ENCODE data around the gene MADD.

Gene MADD

GRCh38 chr11:47259232-47259977 is 10.5 kb upstream of the MADD start:
- Mint-ChIP-seq H3K27me3 (no peaks in the 10 kb centered on the region), H3K27ac (no peak overlapping the region), H3K4me3 (no peak overlapping the region), H3K9me3 (no peaks in the 10 kb centered on the region), H3K36me3 (peaks cover 1% of the 10 kb centered on the region), H3K4me1 (peaks cover 5% of the 10 kb centered on the region)
- ATAC-seq (ENCODE audit: low read depth), result peak; percentile 59
- DNase-seq (ENCODE audit: low spot score in 2 of 2), result no peak

- Mint-ChIP-seq H3K4me1 (peaks cover 6% of the 10 kb centered on the region), H3K4me3 (no peak overlapping the region), H3K27me3 (no peaks in the 10 kb centered on the region), H3K9me3 (no peaks in the 10 kb centered on the region), H3K27ac (no peak overlapping the region), H3K36me3 (peaks cover 1% of the 10 kb centered on the region)
- no peak for DNase-seq (ENCODE audit: low spot score in 2 of 2)
- ATAC-seq (ENCODE audit: low read depth), result no peak
These were observed 9.6 kb upstream of the MADD start for GRCh38 chr11:47260366-47260765.

GRCh38 chr11:47261291-47261800 is 8.6 kb upstream of the MADD start:
- H3K36me3 Mint-ChIP-seq, result no peaks in the 10 kb centered on the region
- no peaks in the 10 kb centered on the region for H3K9me3 Mint-ChIP-seq
- DNase-seq (ENCODE audit: low spot score in 2 of 2) (no peak), ATAC-seq (ENCODE audit: low read depth) (no peak)
- H3K27me3 Mint-ChIP-seq, result no peaks in the 10 kb centered on the region
- no peak overlapping the region for H3K4me3 Mint-ChIP-seq
- H3K27ac Mint-ChIP-seq, result no peak overlapping the region
- peaks cover 6% of the 10 kb centered on the region for H3K4me1 Mint-ChIP-seq

GRCh38 chr11:47264119-47264518 is 5.8 kb upstream of the MADD start:
- DNase-seq (ENCODE audit: low spot score in 2 of 2) (no peak), ATAC-seq (ENCODE audit: low read depth) (no peak)
- H3K27me3 Mint-ChIP-seq, result no peaks in the 10 kb centered on the region
- H3K9me3 Mint-ChIP-seq, result no peaks in the 10 kb centered on the region
- H3K4me3 Mint-ChIP-seq, result no peak overlapping the region
- no peak overlapping the region for H3K27ac Mint-ChIP-seq
- H3K36me3 Mint-ChIP-seq, result no peaks in the 10 kb centered on the region
- H3K4me1 Mint-ChIP-seq, result peaks cover 13% of the 10 kb centered on the region

- H3K4me1 Mint-ChIP-seq, result peaks cover 13% of the 10 kb centered on the region
- no peak overlapping the region for H3K27ac Mint-ChIP-seq
- no peak for ATAC-seq (ENCODE audit: low read depth)
- DNase-seq (ENCODE audit: low spot score in 2 of 2), result no peak
- no peak overlapping the region for H3K4me3 Mint-ChIP-seq
- no peaks in the 10 kb centered on the region for H3K9me3 Mint-ChIP-seq
- H3K27me3 Mint-ChIP-seq, result no peaks in the 10 kb centered on the region
- H3K36me3 Mint-ChIP-seq, result no peaks in the 10 kb centered on the region
These were observed 5.4 kb upstream of the MADD start for GRCh38 chr11:47264521-47264920.

GRCh38 chr11:47267876-47268275 is 2.1 kb upstream of the MADD start:
- Mint-ChIP-seq H3K9me3 (no peaks in the 10 kb centered on the region), H3K27me3 (no peaks in the 10 kb centered on the region), H3K27ac (no peak overlapping the region), H3K4me3 (peak overlapping the region; percentile 28), H3K36me3 (no peaks in the 10 kb centered on the region), H3K4me1 (peaks cover 32% of the 10 kb centered on the region)
- ATAC-seq (ENCODE audit: low read depth) (no peak), DNase-seq (ENCODE audit: low spot score in 2 of 2) (no peak)

GRCh38 chr11:47268448-47269001 is 1.4 kb upstream of the MADD start:
- Mint-ChIP-seq H3K27me3 (no peaks in the 10 kb centered on the region), H3K4me1 (peaks cover 34% of the 10 kb centered on the region), H3K9me3 (no peaks in the 10 kb centered on the region), H3K4me3 (peak overlapping the region; percentile 87), H3K27ac (peak overlapping the region; percentile 92), H3K36me3 (no peaks in the 10 kb centered on the region)
- no peak for ATAC-seq (ENCODE audit: low read depth)
- no peak for DNase-seq (ENCODE audit: low spot score in 2 of 2)

GRCh38 chr11:47269002-47269828 is 718 bp upstream of the MADD start:
- Mint-ChIP-seq H3K27ac (peak overlapping the region; percentile 92), H3K9me3 (no peaks in the 10 kb centered on the region), H3K4me1 (peaks cover 34% of the 10 kb centered on the region), H3K36me3 (peaks cover under 1% of the 10 kb centered on the region), H3K27me3 (no peaks in the 10 kb centered on the region), H3K4me3 (peak overlapping the region; percentile 87)
- peak; percentile 64 for ATAC-seq (ENCODE audit: low read depth)
- peak; percentile 77 to 89 for DNase-seq (ENCODE audit: low spot score in 2 of 2)

GRCh38 chr11:47270331-47271271 is 668 bp downstream of the MADD start:
- Mint-ChIP-seq H3K9me3 (no peaks in the 10 kb centered on the region), H3K27ac (peak overlapping the region; percentile 92), H3K4me3 (peak overlapping the region; percentile 87), H3K4me1 (peaks cover 33% of the 10 kb centered on the region), H3K27me3 (no peaks in the 10 kb centered on the region), H3K36me3 (peaks cover 6% of the 10 kb centered on the region)
- ATAC-seq (ENCODE audit: low read depth) (no peak), DNase-seq (ENCODE audit: low spot score in 2 of 2) (no peak)

GRCh38 chr11:47271328-47271727 is 1.4 kb downstream of the MADD start:
- Mint-ChIP-seq H3K27ac (peak overlapping the region; percentile 92), H3K4me3 (peak overlapping the region; percentile 73), H3K27me3 (no peaks in the 10 kb centered on the region), H3K9me3 (no peaks in the 10 kb centered on the region), H3K4me1 (peaks cover 33% of the 10 kb centered on the region), H3K36me3 (peaks cover 10% of the 10 kb centered on the region)
- no peak for DNase-seq (ENCODE audit: low spot score in 2 of 2)
- no peak for ATAC-seq (ENCODE audit: low read depth)

- Mint-ChIP-seq H3K36me3 (peaks cover 11% of the 10 kb centered on the region), H3K4me1 (peaks cover 33% of the 10 kb centered on the region), H3K9me3 (no peaks in the 10 kb centered on the region), H3K4me3 (peak overlapping the region; percentile 71), H3K27ac (peak overlapping the region; percentile 68), H3K27me3 (no peaks in the 10 kb centered on the region)
- DNase-seq (ENCODE audit: low spot score in 2 of 2) (no peak), ATAC-seq (ENCODE audit: low read depth) (no peak)
These were observed 2.2 kb downstream of the MADD start for GRCh38 chr11:47271961-47272661.

GRCh38 chr11:47272706-47273105 is 2.8 kb downstream of the MADD start:
- Mint-ChIP-seq H3K4me1 (peaks cover 33% of the 10 kb centered on the region), H3K27ac (no peak overlapping the region), H3K4me3 (peak overlapping the region; percentile 0), H3K27me3 (no peaks in the 10 kb centered on the region), H3K9me3 (no peaks in the 10 kb centered on the region), H3K36me3 (peaks cover 11% of the 10 kb centered on the region)
- ATAC-seq (ENCODE audit: low read depth) (no peak), DNase-seq (ENCODE audit: low spot score in 2 of 2) (no peak)

Measured in memory B cell (primary cell).